ENCODE data around the gene LRRC47.

Gene LRRC47

DNA sequence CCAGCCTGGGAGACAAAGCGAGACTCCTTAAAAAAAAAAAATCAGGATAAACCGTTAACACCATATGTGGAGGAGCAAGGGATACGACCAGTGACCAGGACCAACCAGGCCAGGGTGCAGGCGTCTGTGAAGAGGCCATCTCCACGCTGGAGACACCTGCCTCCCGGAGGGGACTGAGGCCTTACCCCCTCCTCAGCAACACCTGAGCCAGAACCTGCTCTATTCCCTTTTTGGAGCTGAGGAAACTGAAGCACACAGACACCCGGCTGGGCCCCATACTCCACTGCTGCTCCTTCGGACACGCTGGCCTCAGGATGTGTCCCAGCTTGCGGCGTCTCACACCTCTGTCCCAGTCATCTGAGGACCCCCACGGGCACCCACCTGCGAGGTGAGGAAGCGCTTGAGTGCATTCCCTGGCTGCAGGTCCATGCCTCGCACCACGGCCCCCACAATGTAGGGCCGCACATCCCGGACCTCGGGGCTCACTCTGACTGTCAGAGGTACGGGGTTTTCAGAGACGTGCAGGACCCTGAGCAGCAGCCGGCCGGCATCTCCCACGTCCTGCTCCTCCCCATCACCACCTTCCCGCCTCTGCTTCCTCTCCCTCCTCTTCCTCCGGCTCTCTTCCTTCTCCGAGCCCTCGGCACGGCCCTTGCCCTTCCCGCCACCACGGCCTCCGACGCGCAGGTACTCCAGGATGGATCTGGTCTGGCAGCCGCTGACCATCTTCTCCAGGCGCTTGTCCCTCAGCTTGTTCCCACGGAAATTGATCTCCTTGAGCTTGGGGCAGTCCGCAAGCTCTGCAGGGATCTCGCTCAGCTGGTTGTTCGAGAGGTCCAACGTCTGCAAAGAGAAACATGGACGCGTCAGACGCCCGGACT, 9.6 kb downstream of the LRRC47 start:
- no peak for DNase-seq (ENCODE audit: low read depth in 2 of 2)

DNA sequence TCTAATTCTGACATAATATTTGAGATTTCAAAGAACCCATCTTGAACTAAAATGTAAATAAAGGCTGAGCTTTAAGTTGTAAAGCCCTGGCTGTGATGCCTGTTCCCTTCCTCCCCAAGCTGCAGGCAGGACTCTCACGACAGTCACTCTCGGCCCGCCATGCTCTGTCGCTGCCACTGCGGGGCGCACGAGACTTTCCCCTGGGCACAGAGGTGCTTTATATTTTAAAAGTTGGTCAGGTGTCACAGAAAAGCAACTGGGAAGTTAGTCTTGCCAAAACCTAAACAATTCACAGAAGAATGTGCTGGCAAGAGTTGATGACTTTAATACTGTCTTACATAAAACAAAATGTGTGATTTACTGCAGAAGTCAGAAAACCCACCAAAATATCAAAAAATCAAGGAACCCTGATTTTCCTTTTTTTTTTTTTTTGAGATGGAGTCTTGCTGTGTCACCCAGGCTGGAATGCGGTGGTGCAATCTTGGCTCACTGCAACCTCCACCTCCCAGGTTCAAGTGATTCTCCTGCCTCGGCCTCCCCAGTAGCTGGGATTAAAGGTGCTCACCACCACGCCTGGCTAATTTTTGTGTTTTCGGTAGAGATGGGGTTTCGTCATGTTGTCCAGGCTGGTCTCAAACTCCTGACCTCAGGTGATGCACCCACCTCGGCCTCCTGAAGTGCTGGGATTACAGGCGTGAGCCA, 10.7 kb downstream of the LRRC47 start:
- no peak for DNase-seq (ENCODE audit: low read depth in 2 of 2)

DNA sequence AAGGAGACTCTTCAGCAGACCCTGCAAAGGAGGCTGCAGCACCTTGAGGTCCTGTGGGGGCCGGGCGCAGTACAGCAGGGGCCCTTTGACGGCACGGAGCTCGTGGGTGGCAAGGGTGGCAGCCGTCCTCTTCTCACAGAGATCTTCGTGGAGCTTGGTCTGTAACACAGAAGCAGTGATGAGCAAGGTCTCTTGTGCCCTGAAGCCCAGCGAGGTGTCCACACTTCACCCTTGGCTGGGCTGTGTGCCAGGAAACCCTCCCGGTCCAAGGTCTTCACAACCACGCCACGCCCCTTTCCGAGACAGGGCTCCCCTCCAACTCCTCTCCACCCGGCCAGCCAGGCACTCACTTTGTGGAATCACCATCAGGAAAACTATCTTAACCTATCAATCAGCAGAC, 11.3 kb downstream of the LRRC47 start:
- no peak for DNase-seq (ENCODE audit: low read depth in 2 of 2)

DNA sequence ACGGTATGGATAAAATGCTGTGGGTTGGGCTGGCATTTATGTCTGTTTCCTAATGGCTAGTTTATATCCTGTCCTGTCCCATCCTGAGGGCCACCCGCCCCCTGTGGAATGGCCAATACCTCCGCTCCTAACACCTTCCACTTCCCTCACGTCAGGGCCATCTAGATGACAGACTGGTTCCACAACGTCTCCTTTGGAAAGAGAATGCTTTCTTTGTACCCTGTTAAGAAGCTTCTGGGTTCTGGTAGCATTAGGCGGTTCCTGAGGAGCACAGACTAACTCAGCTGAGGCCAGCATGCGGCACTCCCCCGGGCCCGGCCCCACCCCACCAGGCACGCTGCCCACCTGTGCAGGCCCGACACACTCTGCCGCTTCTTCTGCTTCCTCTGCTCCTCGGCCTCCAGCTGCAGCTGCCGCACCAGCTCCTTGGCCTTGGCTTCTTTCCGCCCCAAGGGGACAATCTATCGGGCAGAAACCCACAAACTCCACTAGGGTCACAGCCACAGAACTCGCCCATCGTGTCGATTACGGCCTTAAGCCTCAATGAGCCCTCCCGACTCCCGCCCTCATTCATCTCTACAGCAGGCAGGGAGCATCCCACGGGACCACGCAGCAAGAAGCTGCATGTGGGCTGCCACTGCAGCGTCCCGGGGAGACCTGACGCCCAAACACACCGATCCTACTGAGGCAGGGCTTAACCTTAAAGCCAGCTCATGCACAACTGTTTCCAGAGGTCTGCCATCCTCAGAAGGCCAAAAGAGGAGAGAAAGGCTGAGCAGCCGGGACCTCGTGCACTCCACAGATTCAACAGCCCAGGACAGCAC, 12.4 kb downstream of the LRRC47 start:
- no peak for DNase-seq (ENCODE audit: low read depth in 2 of 2)

DNA sequence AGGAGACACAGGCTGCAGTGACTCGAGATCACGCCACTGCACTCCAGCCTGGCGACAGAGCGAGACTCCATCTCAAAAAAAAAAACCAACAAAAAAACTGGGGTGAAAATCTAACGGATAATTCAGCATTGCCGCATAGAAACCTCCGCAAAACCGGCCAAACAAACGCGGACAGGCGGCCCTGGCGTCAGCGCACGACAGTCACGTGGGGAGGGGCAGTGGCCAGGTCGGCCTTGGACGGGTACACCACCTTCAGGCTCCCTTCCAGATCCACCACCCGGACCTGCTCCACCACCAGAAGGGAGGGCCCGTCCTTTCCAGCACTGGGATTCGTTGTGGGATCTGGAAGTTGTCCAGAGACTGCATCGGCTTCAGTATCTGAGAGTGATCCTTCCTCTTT, 15.4 kb downstream of the LRRC47 start:
- DNase-seq (ENCODE audit: low read depth in 2 of 2) = no peak

DNA sequence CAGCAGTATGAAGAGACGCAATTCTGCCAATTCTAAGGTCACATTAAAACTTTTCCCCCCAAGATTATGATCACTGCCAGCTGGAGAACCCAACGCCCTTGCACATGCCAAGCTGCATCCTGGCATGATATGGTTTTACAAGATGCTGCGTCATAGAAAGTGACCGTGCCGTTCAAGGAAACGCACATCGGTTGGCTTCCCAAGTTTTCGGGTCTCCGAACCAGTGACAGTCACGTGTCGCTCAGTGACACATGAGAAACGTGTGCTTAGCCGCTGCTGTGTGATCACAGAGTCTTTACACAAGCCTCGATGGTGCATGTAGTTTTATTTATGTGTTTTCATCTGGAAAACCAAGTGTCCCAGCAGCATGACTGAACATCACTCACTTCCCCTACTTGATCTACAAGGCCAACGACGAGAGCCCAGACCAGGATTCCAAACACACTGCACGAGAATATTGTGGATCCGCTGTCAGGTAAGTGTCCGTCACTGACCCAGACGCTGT, 16.3 kb downstream of the LRRC47 start:
- no peak for DNase-seq (ENCODE audit: low read depth in 2 of 2)

DNA sequence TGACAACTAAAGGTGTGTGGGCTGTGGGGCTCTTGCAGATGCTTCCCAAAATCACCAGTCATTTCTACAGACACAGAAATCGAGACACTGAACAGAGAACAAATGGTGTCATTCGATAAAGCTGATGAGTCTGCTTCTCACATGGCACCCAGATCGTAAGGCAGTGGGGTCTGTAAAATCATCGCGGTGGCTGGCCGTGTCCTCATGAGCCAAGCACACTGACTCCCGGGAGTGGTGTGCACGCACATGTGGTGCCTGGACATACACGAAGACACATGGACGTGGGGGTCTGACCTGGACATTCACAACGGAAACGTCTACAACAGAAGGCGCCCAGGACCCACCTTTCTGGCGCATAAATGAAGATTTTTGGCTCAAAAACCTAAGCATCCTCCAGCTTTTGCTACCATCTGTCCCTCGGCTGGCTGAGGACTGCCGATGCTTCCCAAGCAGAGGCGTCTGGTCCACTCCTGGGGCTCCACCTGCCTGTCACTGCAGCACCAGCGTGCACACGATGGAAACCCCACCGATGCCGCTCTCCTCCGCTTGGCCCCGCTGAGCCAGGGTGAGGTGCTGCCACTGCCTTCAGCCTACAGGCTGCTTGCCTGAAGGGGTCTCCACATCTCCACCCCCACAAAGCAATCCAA, 16.9 kb downstream of the LRRC47 start:
- DNase-seq (ENCODE audit: low read depth in 2 of 2) = no peak

DNA sequence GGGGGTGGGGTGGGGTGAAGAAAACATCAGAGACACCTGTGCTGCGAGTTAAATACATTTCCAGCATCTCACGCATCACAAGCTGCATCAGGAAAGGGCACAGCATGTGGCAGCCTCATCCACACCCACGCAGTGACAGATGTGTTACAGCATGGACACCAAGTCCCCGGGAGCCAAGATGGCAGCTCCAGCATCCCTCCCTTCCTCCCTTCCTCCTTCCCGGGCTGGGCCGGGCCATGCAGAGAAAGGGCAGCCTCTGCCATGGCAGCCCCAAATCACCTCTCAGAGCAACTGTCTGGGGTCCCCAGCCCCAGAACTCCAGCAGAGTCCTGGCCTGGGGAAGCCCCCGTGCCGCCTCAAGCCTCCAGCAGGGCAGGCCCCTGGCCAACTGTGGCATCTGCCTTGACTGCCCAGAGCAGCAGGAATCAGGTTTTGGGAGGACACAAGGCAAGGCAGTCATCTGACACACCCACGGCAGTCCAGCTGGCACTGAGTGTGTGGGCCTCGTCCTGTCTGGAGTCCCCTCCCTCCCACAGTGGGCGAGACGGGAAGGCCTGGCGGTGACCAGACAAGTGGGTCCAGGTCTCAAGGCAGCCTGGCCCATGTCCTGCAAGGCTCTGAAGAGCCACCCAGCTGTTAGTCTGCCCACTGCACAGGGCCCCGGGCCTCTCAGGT, 17.6 kb downstream of the LRRC47 start:
- DNase-seq (ENCODE audit: low read depth in 2 of 2) = no peak

DNA sequence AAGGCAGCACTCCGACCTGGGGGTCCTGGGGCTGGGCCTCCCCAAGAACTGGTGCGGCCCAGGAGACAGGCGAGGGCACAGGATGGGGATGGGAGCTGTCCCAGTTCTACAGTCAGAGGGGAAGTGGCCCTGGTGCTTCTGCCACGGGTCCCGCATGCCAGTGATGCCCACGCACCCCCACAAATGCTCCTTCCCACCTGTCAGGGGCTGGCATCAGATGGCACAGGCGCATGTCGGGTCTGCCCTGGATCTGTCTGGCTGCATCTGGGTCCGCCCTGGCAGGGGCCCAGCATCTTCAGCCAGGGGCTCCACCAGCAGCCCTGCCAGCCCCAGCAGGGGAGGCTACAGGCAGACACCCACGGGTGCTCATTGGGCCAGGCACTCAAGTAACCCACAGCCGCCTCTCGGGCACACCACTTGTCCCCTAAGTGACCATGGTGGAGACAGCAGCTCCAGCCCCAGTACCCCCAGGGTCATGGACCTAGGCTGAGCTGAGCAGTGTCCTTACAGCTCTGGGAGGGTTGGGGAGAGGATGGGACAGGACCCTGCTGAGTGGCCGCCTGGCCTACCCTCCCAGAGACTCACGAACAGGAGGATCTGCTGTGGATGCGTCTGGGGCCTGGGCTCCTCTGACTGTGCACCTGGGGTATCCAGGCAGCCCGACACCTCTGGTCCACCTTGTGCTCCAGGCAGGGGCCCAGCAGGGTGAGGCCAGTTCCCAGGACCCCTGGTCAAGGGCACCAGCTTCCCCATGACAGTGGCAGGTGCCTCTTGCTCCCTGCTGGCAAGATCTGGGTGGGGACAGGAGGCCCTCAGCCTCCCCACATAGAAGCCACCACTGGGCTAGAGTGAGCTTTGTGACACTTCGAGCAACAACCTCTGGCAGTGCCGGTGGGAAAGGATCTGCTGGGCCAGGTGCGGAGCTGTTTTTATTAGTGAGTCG, 18.4 kb downstream of the LRRC47 start:
- DNase-seq (ENCODE audit: low read depth in 2 of 2) = no peak

DNA sequence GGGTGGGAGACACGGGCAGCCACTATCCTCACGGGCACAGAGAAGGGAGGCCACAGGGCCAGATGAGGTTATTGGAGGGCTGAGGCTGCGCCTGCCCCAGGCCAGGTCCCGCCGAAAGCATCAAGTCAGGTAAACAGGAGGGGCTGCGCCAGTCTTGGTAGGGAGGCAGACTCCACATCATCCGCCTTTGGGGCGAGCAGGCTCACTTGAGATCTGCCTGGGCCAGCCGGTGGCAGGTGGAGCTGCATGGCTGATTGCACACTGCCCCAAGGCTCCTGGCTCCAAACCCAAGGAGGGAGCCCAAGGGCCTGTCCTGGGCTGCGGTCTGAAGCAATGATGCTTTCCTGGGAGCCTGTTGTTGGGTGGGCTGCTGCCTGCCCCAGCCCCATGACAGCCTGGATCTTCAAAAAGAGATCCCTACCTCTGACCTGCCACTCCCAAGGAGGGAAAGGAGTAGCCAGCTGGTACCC, 19.2 kb downstream of the LRRC47 start:
- DNase-seq (ENCODE audit: low read depth in 2 of 2) = no peak

DNA sequence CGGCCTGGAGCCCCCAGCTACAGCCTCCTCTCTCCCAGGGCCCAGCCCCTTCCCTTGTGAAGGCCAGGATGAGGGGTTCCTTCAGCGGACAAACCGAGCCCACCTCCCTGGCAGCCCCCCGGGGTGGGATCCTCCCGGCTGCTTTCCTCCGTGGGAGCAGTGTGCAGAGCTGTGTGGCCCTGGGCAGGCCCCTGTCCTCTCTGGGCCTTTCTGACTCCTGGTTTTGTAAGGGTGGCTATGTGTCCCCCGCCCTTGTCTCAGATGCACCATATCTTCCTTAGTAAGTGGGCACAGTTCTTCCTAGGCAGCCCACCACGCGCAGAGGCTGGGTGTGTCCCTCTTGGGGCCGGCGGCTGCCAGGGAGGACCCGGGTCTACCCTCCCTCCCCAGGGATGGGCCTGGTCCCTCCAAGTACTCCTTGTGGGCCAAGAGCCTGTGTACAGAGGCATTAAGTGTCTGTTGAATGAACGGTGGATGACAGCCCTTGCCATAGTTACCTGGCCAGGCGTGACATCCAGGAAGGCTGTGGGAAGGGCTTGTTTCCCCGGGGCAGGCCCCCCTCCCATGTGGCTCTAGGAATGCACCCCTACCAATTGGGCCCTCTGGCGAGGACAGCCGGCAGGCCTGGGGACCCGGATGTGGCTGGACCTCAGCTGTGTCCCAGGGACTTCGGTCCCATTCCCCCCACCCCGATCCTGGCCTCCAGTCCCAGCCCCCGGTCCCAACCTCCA, 19.9 kb downstream of the LRRC47 start:
- no peak for DNase-seq (ENCODE audit: low read depth in 2 of 2)

DNA sequence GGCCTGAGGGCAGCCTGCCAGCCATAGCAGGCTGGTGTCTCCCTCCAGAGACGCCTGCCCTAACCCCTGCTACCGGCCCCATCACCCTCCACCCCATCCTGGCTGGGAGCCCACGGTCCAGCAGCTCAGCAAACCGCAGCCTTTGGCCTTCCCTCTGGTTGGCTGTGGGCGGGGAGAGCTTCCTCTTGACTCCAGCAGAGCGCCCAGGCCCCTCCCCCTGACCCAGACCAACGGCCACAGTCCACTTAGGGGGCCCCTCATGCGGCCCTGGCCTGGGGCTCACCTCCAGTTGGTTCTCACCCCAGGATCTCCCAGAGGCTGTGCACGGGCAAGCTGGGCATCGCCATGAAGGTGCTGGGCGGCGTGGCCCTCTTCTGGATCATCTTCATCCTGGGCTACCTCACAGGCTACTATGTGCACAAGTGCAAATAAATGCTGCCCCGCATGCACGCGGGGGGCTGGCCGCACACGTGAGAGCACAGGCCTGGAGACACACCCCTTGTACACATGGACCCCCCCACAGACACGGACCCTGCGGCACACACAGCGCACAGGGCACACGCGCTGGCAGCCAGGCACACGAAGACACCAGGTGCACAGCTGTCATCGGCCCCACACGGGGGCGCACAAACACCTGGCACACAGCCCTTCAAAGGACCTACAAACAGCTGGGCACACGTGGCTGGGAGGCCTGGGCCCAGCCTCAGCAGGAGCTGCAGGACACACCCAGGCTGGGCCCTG, 20.6 kb downstream of the LRRC47 start:
- no peak for DNase-seq (ENCODE audit: low read depth in 2 of 2)

DNA sequence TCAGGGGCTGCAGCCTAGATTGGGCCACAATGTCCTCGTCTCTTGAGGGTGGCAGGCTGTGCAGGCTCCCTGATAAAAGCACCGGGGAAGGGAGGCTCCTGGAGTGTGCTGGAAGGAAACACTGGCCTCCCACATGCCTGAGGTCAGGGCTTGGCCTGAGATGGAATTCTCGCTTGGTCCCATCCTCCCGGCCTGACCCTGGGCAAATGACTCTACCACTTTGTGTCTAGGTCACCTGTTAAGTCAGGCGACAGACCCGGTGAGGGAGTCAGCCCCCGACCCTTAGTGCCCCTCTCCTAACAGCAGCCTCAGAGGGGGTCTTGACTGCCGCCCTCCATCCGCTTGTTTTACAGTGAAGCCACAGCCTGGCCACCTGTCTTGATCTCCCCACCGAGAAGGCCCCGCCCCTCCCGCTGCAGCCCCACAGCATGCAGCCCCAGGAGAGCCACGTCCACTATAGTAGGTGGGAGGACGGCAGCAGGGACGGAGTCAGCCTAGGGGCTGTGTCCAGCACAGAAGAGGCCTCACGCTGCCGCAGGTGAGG, 21.3 kb downstream of the LRRC47 start:
- no peak for DNase-seq (ENCODE audit: low read depth in 2 of 2)

DNA sequence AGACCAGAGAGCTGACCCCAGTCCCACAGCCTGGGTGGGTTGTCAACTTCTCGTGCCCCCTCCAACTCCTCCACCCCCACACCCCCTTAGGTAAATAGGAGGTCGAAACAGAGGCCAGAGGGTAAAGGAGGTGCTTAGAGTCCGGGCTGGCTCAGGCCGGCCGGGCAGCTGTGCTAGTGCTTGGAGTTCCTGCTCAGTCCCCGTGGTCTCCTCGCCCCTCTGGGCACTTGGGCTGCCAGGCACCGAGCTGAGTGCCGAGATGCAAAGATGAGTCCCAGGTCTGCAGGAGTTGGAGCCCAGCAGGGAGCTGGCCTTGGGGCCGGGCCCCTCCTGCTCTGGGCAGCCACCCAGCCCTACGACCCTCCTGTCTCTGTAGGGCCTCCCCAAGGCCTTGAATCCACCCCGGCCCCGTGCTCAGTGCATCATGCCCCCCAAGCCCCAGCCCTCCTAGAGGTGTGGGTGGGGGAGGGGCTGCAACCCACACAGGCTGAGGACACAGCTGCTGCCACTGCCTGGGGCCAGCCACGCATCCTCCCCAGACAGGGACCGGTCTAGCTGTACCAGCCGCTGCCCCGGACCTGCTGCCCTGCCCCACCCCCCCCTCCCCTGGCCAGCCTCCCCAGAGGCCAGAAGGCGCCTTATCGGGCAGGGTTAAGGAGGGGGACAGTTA, 21.9 kb downstream of the LRRC47 start:
- no peak for DNase-seq (ENCODE audit: low read depth in 2 of 2)

DNA sequence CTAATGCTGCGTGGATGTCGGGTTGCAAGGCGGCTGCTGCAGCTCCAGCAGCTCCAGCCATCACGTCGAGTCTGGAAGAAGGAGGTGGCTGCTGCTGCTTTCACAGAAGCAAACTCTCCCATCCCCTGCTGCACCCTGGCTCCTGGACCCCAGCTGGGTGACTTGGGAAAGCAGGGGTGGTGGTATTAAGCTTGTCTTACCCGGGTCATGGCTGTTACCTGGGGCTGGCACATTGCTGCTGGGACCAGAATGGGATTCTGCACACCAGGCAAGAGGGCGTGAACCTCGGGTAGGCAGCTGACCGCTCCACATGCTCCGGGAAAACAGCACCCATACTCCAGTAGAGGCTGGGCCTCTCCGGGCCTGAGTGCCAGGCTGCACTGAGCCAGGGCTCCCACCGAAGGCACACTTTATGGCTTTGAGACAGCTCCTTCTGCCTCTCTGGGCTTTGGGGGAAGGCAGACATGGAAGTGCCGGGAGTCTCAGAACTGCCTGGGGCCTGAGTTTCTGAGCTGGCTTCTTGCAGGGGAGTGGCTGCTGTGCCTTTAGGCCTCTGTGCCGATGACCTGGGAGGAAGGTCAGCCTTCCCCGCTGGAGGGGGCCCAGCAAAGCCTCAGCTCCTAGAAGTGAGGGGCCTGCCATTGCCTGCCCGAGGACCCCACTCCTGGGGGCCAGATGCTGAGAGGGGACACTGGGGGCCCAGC, 22.6 kb downstream of the LRRC47 start:
- DNase-seq (ENCODE audit: low read depth in 2 of 2) = no peak

DNA sequence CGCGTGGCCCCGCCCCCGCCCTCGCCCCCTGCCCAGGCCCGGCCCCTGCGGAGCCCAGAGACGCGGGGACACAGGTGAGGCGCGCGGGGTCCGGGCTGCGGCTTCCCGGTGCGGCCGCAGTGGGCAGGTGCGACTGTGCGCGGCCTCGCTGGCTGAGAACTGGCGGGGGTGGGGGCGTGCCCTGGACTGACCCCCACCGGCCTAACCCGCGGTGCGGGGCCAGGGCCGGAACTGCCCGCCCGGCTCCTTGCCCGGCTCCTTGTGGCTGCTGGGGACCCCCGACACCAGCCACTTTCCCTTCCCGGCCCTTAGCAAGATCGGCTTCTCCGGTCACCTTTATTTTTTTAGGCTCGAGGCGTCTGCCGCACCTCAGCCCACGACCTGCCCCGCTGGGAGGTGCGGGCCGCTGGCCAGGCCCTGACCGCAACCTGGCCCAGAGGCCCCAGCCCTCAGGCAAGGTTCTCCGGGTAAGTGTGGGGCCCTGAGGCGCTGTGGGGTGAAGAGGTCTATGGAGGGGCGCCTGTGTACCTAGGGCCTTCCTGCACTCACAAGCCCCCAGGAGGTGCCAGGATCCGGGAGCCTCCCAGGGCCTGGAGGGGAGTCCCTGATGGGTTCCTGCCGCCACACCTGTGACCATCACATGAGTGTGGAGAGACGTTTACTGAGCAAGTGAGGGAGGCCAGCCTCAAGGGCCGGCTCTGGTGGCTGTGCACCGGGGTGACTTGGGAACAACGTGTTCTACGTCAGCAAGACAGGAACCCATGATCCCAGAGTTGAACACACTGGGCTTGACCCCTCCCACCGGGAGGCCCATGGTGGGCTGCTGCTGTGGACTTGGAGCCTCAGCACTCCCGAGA, 23.4 kb downstream of the LRRC47 start, which contains the start of gene SMIM1:
SMIM1 (plus strand) TSS at position 35 of the 857 bp plus-strand sequence. CDS start 2,625 bp downstream, outside the sequence.
- DNase-seq (ENCODE audit: low read depth in 2 of 2) = no peak

Measured in activated CD8-positive, alpha-beta memory T cell treated with anti-CD3 and anti-CD28 coated beads for 4 hours (primary cell).